Measurements from ENCODE around the gene MAD1L1. TPM values are rescaled to one million over a fixed set of nuclear protein-coding genes. Genes with fewer than 3 reads are reported as not detected.

The MAD1L1 gene
- total and polyA plus RNA-seq, 2 donors (not counting 3 experiments of a cell fraction or from before 2014, with no cell fraction given) = 34.1 to 42.3 TPM

- BruUV-seq (replicated peaks) = no TSS peak
- no peaks in the 10 kb centered on the region for H3K27me3 ChIP-seq (ENCODE audit: control insufficient read depth in 2 of 2, insufficient read depth in 2 of 2, low read length in 2 of 2)
- no peak for TF ChIP-seq JUN (IDR thresholded peaks at IDR 0.05; ENCODE audit: borderline replicate concordance, insufficient read depth, insufficient read length, low read depth)
- TF ChIP-seq EZH2 (IDR thresholded peaks at IDR 0.05; ENCODE audit: borderline replicate concordance, low read depth, low read length, severe bottlenecking) = no peak
- no peak for TF ChIP-seq MYC (IDR thresholded peaks at IDR 0.05; ENCODE audit: low read depth, low read length)
- no peak for TF ChIP-seq FOS (IDR thresholded peaks at IDR 0.05; ENCODE audit: borderline replicate concordance, insufficient read depth, low read length)
- TF ChIP-seq POLR2A (IDR thresholded peaks at IDR 0.05; ENCODE audit: low read depth, low read length) = no peak
- TF ChIP-seq CTCF (IDR thresholded peaks at IDR 0.05; ENCODE audit: extremely low read depth in 1 of 2, insufficient read depth in 1 of 2, low read depth in 1 of 2, low read length in 2 of 2) = no peak
- TF ChIP-seq GATA2 (IDR thresholded peaks at IDR 0.05; ENCODE audit: insufficient read depth, insufficient read length, low read depth, low read length) = no peak
- TF ChIP-seq MAX (IDR thresholded peaks at IDR 0.05; ENCODE audit: insufficient read depth, insufficient read length) = no peak
- TF ChIP-seq POLR2AphosphoS5 (IDR thresholded peaks at IDR 0.05; ENCODE audit: insufficient read depth, low read depth, low read length) = no peak
- no peaks in the 10 kb centered on the region for H3K9me1 ChIP-seq (replicated peaks; ENCODE audit: control insufficient read depth, extremely low read depth, insufficient read depth, low read length)
- FAIRE-seq (no peak), DNase-seq (ENCODE audit: low read depth, low spot score) (no peak)
- ChIA-PET POLR2A (no interaction called here), CTCF (no interaction called here)
- H3K4me2 ChIP-seq (ENCODE audit: insufficient read depth, low read length) = no peak overlapping the region
- H2AFZ ChIP-seq (ENCODE audit: low read depth, low read length) = no peak overlapping the region
- no peak overlapping the region for H3K27ac ChIP-seq (ENCODE audit: insufficient read depth, low read depth, low read length)
- dilution Hi-C loops (cut with MboI; ENCODE audit: extremely low pct_ligation_motif_present, low sequenced_read_pairs) = no loop called here
- no peaks in the 10 kb centered on the region for H4K20me1 ChIP-seq (replicated peaks; ENCODE audit: control insufficient read depth, extremely low read depth, insufficient read depth, low read length)
- no peaks in the 10 kb centered on the region for H3K9me3 ChIP-seq (replicated peaks; ENCODE audit: control insufficient read depth, insufficient read depth, low read length)
- H3K79me2 ChIP-seq (ENCODE audit: control insufficient read depth, insufficient read depth, low read length) = no peaks in the 10 kb centered on the region
- intact Hi-C loops (cut with micrococcal nuclease) = no loop called here
- no peak overlapping the region for H3K4me3 ChIP-seq (replicated peaks in 1 of 3; ENCODE audit: insufficient read depth in 1 of 3, low read depth in 1 of 3, low read length in 3 of 3)
- H3K4me1 ChIP-seq (ENCODE audit: control insufficient read depth, extremely low read depth, insufficient read depth, low read length) = no peaks in the 10 kb centered on the region
- H3K9ac ChIP-seq (replicated peaks; ENCODE audit: extremely low read depth, insufficient read depth, low read length) = no peak overlapping the region
- no peaks in the 10 kb centered on the region for H3K36me3 ChIP-seq (ENCODE audit: control insufficient read depth in 2 of 2, extremely low read depth in 1 of 2, insufficient read depth in 2 of 2, low read length in 2 of 2)
These were observed 380.8 kb downstream of the MAD1L1 start for GRCh38 chr7:1851721-1852516.
